ENCODE measurements around the gene PTPN7.
"Not testable (repeated sequence)": the region's sequence is repeated elsewhere in the genome, so short reads cannot be mapped to it uniquely, and the experiment has no call there.

PTPN7 gene

DNA sequence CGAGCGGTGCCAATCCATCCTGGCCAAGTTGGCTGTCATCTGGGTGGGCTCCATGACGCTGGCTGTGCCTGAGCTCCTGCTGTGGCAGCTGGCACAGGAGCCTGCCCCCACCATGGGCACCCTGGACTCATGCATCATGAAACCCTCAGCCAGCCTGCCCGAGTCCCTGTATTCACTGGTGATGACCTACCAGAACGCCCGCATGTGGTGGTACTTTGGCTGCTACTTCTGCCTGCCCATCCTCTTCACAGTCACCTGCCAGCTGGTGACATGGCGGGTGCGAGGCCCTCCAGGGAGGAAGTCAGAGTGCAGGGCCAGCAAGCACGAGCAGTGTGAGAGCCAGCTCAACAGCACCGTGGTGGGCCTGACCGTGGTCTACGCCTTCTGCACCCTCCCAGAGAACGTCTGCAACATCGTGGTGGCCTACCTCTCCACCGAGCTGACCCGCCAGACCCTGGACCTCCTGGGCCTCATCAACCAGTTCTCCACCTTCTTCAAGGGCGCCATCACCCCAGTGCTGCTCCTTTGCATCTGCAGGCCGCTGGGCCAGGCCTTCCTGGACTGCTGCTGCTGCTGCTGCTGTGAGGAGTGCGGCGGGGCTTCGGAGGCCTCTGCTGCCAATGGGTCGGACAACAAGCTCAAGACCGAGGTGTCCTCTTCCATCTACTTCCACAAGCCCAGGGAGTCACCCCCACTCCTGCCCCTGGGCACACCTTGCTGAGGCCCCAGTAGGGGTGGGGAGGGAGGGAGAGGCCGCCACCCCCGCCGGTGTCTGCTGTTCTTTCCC, 32.4 kb downstream of the PTPN7 start:
- DNase-seq, result no peak

- DNase-seq, result no peak
Observed at GRCh38 chr1:202127061-202127460, 33.3 kb downstream of the PTPN7 start.

GRCh38 chr1:202126426-202126825, 34.0 kb downstream of the PTPN7 start:
- no peak for DNase-seq

DNA sequence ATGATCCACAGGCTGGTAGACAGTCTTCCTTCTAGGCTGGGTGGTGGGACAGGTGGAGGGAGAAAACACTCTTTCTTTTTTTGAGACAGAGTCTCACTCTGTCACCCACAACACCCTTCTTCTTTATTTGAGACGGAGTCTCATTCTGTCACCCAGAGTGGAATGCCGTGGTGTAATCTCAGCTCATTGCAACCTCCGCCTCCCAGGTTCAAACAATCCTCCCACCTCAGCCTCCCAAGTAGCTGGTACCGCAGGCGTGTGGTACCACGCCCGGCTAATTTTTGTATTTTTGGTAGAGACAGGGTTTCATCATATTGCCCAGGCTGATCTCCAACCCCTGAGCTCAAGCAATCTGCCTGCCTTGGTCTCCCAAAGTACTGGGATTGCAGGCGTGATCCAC, 34.8 kb downstream of the PTPN7 start:
- DNase-seq, result no peak

DNA sequence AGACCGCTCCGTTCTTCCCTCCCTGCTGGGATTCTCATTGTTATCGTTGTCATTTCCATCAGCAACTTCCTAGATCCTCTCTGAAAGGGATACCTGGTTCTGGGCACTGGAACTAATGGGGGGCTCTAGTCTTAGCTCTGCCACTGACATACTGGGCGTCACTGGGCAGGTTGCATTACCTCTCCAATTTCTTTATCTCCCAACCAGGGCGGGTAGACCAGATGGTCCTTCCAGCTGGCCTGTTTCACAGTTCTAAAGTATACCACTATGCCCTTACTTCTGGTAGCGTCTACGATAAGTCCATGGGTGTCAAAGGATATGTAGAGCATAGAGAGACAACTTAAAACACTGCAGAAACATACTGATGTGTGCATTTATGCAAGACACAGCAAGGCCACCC, 36.3 kb downstream of the PTPN7 start:
- DNase-seq, result no peak

DNA sequence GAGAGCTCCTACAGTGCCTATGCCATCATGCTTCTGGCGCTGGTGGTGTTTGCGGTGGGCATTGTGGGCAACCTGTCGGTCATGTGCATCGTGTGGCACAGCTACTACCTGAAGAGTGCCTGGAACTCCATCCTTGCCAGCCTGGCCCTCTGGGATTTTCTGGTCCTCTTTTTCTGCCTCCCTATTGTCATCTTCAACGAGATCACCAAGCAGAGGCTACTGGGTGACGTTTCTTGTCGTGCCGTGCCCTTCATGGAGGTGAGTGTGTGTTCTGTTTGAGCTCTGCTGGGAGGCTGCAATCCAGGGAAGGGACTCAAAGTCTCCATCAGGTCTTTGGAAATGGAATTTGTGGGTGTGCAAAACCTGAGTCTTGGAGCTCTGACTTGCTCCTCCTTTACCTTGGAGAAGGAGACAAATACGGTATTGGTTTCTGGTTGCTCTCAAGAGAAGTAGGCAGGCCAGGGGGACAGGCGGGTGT, 37.0 kb downstream of the PTPN7 start:
- no peak for DNase-seq

- no peak for DNase-seq
Observed at GRCh38 chr1:202122639-202123335, 37.6 kb downstream of the PTPN7 start, which contains the start of gene GPR37L1. Gene GPR37L1 (plus strand): TSS chr1:202122917. CDS start chr1:202122964, 47 bp downstream.

GRCh38 chr1:202121006-202121405, 39.4 kb downstream of the PTPN7 start:
- no peak for DNase-seq

GRCh38 chr1:202117898-202118371, 42.5 kb downstream of the PTPN7 start:
- no peak for DNase-seq

DNA sequence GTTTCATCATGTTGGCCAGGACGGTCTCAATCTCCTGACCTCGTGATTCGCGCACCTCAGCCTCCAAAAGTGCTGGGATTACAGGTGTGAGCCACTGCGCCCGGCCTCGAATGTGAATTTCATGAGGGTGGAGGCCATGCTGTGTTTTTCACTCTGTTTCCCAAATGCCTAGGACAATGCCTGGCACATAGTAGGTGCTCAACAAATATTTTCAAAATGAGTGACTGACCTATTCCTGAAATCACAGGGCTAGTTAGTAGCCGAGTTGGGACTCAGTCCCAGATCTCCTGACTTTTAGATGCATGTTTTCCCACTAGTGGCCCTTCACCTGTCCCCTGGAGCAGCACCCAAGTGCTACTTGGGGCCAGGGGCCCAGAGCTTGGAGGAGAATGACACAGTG, 44.1 kb downstream of the PTPN7 start:
- no peak for DNase-seq

GRCh38 chr1:202113690-202114300, 46.6 kb downstream of the PTPN7 start:
- no peak for DNase-seq

GRCh38 chr1:202112859-202113689, 47.3 kb downstream of the PTPN7 start:
- no peak for DNase-seq

DNA sequence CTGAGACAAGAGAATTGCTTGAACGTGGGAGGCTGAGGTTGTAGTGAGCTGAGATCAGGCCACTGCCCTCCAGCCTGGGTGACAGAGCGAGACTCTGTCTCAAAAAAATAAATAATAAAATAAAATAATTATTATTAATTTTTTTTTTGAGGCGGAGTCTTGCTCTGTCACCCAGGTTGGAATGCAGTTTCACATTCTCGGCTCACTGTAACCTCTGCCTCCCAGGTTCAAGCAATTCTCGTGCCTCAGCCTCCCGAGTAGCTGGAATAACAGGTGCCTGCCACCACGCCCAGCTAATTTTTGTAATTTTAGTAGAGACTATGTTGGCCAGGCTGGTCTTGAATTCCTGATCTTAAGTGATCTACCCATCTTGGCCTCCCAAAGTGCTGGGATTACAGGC, 48.8 kb downstream of the PTPN7 start:
- not testable (repeated sequence) for DNase-seq

DNA sequence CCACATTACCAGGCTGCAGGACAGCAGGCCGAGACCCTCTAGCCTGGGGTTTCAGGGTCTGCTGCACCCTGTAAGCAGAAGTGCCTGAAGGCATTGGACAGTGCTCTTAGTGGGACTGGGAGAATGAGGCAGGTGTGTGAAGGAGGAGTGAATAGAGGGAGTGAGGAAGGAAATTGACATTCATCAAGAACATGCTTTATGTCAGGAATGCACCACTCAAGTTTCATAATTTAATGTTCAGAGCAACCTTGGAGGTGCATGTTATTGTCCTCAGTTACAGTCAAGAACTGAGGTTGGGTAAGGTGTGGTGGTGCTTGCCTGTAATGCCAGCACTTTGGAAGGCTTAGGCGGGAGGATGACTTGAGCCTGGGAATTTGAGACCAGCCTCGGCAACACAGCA, 49.4 kb downstream of the PTPN7 start:
- no peak for DNase-seq

DNA sequence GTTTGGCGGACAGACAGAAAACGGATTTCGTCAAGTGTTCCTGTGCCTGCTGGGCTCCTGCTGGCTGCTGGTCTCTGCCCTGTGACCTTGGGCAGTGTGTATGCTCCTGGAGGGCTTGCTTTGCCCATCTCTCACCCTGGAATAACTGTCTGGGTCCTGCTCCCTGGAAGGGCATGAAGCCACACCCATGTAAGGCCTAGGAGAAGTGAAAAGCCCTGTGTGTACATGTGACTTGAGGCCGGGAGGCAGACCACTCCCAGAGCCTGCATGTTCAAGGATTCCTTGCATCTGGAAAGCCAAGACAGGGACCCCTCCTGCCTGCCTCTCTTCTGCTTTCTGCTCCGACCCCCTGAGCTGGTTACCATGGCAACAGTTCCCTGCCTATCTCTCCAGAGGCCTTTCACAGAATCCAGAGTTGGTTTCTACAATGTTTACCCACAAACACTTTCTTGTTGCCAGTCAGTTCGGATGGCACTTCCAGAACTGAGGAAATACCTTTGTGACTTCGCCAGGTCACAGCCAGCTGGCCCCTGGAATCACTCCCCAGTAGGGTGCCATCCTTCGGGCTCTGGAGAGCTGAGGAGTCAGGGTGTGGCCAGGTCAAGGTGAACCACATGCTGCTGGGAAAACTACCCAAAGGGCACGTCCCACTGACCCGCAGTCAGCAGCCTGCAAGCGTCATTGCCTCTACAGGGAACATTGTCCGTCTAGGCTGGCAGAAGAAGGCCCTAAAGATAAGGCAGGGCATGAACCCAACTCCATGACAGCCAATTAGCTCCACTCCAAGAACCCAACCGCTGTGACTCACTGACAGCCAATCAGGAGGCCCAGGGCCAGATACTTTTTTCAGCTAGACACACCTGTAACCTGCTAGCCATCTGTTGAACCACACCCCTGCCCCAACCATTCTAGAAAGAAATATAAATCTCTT, 52.3 kb downstream of the PTPN7 start:
- DNase-seq, result no peak

- no peak for DNase-seq
Observed at GRCh38 chr1:202107321-202107761, 53.1 kb downstream of the PTPN7 start.

- DNase-seq, result no peak
Observed at GRCh38 chr1:202106340-202107254, 53.8 kb downstream of the PTPN7 start.

DNA sequence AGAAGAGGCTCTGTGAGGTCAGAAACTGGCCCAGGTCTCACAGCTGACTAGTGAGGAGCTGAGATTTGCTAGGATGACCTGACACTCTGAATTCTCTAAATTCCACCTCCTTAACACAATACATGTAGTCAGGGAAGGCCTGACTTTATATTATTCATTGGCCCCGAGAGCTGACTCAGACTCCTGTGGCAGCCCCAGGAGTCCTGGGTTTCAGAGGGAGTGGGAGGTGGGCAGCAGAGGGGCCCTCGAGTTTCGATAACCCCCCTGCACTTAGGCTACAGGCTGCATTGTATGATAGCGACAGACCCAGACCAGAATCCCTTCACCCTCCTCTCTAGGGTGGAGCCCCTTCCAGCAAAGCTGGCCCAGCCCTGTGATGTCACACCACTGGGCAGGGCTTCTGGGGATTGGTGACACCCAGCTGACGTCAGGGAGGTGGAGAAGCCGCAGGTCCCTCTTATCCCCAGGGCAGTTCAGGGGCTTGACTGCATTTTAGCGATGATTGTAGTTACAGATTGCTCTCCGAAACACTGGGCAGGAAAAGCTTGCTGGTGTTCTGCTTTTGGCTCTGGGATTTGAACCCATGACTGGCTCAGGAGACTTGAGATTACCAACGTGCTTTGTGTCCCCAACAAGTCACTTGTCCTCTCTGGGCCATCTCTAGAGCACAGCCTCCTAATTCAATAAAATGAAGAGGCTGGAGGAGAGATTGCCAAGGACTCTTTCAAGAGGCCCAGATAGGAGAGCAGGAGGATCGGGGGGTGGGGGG, 54.6 kb downstream of the PTPN7 start:
- no peak for DNase-seq

DNA sequence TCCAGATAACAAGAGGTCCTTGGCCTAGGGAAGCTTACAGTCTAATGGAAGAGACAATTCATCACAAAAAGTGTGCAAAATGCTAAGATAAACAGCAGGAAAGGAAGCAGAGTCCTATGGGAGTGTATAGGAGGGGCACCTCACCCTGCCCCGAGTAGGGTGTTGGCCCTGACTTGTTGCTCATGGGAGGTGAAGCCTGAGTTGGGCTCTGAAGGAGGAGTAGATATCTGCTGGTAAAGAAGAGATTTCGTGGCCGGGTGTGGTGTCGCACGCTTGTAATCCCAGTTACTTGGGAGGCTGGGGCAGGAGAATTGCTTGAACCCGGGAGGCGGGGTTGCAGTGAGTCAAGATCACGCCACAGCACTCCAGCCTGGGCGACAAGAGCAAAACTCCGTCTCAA, 56.3 kb downstream of the PTPN7 start:
- DNase-seq, result no peak

DNA sequence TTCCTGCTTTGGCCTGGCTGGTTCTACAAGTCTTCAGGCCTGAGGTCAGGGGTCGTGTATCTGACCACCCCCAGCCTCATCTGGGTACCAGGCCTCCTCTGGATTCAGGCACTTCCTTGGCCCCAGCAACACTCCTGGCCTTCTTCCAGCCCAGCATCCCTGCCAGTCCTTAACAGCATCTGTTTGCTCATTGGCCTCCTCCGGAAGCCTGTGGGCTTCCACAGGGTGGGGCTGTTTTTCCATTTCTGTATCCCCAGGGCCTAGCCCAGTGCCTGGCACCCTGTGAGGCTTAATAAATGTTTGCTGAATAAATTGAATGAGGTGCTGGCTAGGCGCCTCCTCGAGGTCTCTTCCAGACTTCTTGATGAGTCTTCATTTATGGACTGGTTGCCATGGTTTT, 59.2 kb downstream of the PTPN7 start:
- no peak for DNase-seq

All from activated gamma-delta T cell treated with Interleukin-2 at 50 U/mL for 16 hours (primary cell).